ENCODE results near the gene U2SURP.

DNA sequence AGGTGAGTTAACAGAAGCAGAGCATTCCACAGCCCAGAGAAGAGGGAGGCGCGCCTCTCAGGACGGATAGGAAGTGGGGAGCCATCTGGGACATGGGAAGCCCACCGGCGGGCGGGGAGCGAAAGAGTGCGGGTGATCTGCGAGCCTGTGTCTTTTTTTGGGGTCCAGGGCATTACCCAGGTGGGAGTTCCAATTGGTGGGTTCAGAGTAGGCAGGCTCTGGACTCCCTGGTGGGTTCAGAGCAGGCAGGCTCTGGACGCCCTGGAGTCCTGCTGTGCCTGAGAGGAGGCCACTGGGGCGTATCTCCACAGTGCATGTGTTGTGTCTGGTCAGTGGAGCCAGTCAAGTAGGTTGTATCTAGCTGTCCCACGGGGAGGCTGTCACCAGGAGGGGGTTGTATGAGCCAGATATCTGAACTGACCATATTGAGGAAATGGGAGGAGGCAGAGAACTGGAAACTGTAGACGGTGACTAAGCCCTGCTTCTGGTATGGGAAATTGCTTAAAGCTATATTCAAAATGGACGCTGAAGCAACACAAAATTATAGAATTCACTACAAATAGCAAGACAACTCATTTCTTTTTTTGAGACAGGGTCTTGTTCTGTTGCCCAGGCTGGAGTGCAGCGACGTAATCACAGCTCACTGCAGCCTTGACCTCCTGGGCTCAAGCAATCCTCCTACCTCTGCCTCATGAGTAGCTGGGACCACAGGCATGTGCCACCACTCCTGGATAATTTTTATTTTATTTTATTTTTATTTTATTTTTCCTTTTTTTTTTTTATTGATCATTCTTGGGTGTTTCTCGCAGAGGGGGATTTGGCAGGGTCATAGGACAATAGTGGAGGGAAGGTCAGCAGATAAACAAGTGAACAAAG is 83.7 kb downstream of the U2SURP start:
- TF ChIP-seq, protein P1, sequence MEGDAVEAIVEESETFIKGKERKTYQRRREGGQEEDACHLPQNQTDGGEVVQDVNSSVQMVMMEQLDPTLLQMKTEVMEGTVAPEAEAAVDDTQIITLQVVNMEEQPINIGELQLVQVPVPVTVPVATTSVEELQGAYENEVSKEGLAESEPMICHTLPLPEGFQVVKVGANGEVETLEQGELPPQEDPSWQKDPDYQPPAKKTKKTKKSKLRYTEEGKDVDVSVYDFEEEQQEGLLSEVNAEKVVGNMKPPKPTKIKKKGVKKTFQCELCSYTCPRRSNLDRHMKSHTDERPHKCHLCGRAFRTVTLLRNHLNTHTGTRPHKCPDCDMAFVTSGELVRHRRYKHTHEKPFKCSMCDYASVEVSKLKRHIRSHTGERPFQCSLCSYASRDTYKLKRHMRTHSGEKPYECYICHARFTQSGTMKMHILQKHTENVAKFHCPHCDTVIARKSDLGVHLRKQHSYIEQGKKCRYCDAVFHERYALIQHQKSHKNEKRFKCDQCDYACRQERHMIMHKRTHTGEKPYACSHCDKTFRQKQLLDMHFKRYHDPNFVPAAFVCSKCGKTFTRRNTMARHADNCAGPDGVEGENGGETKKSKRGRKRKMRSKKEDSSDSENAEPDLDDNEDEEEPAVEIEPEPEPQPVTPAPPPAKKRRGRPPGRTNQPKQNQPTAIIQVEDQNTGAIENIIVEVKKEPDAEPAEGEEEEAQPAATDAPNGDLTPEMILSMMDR (IDR thresholded peaks at IDR 0.05): no peak
- TF ChIP-seq POLR2A (IDR thresholded peaks at IDR 0.05): no peak

Data from body of pancreas (tissue), 4 donors.